ENCODE data around the gene INTU. TPM values are rescaled to one million over a fixed set of nuclear protein-coding genes. Genes with fewer than 3 reads are reported as not detected.
"Not testable (repeated sequence)": the region's sequence is repeated elsewhere in the genome, so short reads cannot be mapped to it uniquely, and the experiment has no call there.

The INTU gene
- total RNA-seq, 2 donors from 2014 or later, result 5.3 to 5.6 TPM

- no peak for ATAC-seq
- intact Hi-C loops (cut with DNase I), result no loop called here
- DNase-seq, result no peak
Measured at GRCh38 chr4:127634181-127634580, 1.4 kb downstream of the INTU start.

GRCh38 chr4:127641524-127641923 is 8.8 kb downstream of the INTU start:
- peak in 1 of 2 donors; percentile 51 for ATAC-seq
- no peak for DNase-seq
- intact Hi-C loops (cut with DNase I), result no loop called here

GRCh38 chr4:127642169-127642568 is 9.4 kb downstream of the INTU start:
- intact Hi-C loops (cut with DNase I), result no loop called here
- ATAC-seq, result no peak
- DNase-seq, result no peak

- ATAC-seq (no peak), DNase-seq (no peak)
- intact Hi-C loops (cut with DNase I), result no loop called here
Measured at GRCh38 chr4:127643791-127644190, 11.0 kb downstream of the INTU start.

DNA sequence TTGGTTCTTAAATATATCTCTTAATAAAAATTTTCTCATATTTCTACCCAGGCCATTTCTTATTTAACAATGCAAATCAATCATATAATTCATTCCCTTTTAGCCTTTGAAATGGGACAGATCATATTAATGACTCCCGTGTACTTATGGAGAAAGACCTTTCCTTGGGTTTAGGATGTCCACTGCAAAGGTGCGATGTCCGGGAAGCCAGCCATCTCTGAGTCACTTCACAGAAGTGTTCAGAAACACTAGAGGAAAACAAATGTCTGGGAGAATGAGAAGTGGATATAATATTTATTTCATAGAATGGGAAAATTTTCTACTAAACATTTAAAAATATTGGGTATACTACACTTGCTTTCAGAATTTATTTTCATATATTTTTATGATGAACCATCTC is 15.3 kb downstream of the INTU start:
- DNase-seq, result peak; percentile 27
- intact Hi-C loops (cut with DNase I), result no loop called here
- no peak for ATAC-seq

GRCh38 chr4:127655590-127655989 is 22.8 kb downstream of the INTU start:
- ATAC-seq; DNase-seq; intact Hi-C loops (cut with DNase I): not testable (repeated sequence)

DNA sequence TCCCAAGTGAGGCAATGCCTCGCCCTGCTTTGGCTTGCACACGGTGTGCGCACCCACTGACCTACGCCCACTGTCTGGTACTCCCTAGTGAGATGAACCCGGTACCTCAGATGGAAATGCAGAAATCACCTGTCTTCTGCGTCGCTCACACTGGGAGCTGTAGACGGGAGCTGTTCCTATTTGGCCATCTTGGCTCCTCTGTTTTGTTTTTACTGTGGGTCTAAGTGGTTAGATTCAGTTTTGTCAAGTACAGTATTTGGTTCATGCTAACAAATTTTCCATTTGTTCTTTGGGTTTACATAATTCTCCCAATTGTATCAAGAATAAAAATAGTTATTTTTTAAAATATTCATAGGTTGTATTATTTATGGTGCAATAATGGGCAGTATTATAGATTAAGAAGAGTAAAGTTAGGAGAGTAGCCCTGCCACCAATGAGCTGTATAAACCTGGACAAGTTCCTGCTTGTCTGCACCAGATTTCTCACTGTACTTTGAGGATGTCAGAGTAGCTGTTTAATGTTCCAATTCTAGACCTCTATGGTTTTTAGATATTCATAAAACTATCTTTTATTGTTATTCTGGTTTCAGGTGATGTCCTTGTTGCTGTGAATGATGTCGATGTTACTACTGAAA is 23.4 kb downstream of the INTU start:
- intact Hi-C loops (cut with DNase I), result no loop called here
- ATAC-seq (no peak), DNase-seq (no peak)

GRCh38 chr4:127660284-127660885 is 27.6 kb downstream of the INTU start:
- intact Hi-C loops (cut with DNase I), result no loop called here
- no peak for DNase-seq
- ATAC-seq, result no peak

GRCh38 chr4:127667116-127667515 is 34.4 kb downstream of the INTU start:
- no peak for DNase-seq
- intact Hi-C loops (cut with DNase I), result no loop called here
- ATAC-seq, result no peak

DNA sequence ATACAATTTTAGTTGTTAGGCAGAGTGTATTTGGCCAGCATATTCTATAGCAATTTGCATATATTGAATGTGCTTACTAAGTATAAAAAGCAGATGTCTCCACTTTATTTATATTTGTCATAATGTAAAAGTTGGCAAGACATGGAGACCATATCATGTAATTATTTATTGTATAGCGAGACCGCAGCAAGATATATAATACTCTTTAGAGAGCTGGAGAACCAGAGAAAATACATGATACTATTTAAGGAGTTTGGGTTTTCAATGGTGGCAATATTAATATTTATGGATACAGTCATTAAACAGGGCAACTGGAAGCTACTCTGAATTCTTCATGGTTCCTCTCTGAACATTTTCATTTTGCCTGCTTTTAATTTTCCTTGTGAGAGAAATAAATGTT is 35.0 kb downstream of the INTU start:
- ATAC-seq (no peak), DNase-seq (no peak)
- intact Hi-C loops (cut with DNase I), result no loop called here

DNA sequence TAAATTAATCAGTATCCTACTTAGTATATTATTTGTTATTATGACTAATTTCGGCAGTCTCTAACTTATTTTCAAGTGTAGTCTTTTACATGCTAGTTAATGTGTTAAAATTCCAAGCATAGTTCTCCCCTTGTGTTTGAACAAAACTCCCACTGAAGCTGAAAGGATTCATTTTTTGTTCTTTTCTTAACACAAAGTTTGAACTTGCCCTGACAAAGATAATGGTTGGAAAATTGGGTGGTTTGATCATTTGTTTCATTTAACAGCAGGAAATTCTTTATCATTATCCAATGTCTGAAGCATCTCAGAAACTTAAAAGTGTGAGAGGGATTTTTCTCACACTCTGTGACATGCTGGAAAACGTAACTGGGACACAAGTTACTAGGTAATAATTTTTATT is 36.0 kb downstream of the INTU start:
- ATAC-seq, result no peak
- no peak for DNase-seq
- intact Hi-C loops (cut with DNase I), result no loop called here

DNA sequence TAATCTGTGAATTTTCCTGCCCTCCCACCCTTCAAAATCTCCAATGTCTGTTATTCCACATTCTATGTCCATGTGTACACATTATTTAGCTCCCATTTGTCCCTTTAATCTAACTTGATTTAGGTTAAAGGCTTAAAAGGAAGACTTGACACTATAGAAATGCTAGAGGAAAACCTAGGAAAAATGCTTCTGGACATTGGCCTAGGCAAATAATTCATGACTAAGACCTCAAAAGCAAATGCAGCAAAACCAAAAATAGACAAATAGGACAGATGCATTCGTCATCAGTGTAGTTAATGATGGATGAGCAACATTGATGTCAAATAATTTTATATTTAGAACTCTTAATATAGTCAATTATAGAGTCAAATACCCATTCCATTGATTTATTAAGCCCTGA is 36.9 kb downstream of the INTU start:
- DNase-seq (no peak), ATAC-seq (no peak)
- intact Hi-C loops (cut with DNase I), result no loop called here

DNA sequence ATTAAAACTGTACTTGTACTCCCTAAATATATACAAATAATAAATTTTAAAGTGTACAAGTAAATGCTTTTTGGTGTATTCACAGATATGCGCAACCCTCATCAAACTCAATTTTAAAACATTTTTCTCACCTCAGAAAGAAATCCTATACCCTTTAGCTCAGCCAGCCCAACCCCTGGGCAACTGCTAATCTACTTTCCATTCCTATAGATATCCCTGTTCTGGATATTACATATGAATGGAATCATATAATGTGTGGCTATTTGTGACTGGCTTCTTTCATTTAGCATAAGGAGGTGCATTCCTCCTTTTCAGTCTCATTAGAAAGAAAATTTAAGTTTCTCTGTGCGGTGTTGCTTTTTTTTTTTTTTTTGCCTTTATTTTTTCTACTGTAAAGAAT is 39.4 kb downstream of the INTU start:
- intact Hi-C loops (cut with DNase I), result no loop called here
- no peak for DNase-seq
- no peak for ATAC-seq

- ATAC-seq (no peak), DNase-seq (no peak)
- intact Hi-C loops (cut with DNase I), result no loop called here
Measured at GRCh38 chr4:127685292-127685691, 52.5 kb downstream of the INTU start.

DNA sequence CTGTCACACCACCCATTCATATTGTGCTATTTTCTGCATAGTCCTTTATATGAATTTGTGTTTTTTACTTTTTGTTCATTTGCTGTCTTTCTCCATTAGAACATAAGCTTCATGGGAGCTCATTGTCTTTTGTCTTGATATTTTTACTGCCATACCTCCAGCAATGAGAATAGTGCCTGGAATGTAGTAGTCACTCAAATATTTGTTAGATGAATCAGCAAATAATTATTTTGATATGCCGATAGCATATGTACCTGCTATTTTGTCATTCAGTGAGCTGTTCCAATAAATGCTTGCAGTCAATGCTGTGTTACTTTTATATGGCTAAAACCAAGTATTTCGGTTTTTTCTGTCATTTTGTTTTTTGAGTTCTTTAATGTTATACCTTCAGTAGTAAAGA is 53.9 kb downstream of the INTU start:
- DNase-seq, result no peak
- ATAC-seq, result no peak
- intact Hi-C loops (cut with DNase I), result no loop called here

DNA sequence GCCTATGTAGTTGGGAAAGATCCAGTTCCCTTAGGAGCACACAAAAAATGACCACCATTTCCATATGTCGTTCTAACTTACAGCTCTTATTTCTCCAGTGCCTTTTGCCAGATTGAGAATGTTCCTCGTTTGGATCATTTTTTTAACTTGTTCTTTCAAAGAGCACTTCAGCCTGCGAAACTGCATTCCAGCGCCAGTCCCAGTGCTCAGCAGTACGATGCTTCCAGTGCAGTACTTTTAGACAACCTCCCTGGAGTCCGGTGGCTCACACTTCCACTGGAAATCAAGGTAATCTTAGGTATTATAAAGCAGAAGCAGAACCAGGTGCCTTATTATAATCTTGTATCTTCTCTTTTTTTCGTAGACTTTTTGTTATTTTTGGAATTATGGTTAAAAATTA is 54.8 kb downstream of the INTU start:
- ATAC-seq, result no peak

GRCh38 chr4:127698789-127699200 is 66.0 kb downstream of the INTU start:
- intact Hi-C loops (cut with DNase I), result no loop called here
- DNase-seq (no peak), ATAC-seq (no peak)

More for the DNA sequence above, 54.8 kb downstream of the INTU start:
- intact Hi-C loops (cut with DNase I), result no loop called here
- DNase-seq, result no peak

DNA sequence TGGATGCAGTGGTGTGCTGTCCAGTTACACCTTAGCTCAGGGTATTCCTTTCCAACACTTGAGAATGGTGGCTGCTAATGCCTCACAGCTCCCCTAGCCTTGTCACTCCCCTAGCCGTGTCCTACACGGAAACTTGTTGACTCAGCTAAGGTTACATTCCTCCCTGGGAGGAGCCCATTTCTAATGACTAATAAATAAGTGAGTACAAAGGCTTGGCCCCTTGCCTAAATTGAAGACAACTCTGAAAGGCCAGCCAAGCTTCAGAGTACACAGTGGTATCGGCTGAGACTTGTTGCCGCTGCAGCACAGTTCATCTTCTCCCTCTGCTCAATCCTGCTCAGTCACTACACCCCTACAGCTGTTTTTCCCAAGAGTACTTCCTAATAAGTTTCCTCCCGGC is 76.2 kb downstream of the INTU start:
- ATAC-seq (peak in 1 of 2 donors; percentile 82), DNase-seq (peak; percentile 28)
- intact Hi-C loops (cut with DNase I), result no loop called here

GRCh38 chr4:127709456-127709855 is 76.7 kb downstream of the INTU start:
- no peak for DNase-seq
- intact Hi-C loops (cut with DNase I), result no loop called here
- ATAC-seq, result no peak

DNA sequence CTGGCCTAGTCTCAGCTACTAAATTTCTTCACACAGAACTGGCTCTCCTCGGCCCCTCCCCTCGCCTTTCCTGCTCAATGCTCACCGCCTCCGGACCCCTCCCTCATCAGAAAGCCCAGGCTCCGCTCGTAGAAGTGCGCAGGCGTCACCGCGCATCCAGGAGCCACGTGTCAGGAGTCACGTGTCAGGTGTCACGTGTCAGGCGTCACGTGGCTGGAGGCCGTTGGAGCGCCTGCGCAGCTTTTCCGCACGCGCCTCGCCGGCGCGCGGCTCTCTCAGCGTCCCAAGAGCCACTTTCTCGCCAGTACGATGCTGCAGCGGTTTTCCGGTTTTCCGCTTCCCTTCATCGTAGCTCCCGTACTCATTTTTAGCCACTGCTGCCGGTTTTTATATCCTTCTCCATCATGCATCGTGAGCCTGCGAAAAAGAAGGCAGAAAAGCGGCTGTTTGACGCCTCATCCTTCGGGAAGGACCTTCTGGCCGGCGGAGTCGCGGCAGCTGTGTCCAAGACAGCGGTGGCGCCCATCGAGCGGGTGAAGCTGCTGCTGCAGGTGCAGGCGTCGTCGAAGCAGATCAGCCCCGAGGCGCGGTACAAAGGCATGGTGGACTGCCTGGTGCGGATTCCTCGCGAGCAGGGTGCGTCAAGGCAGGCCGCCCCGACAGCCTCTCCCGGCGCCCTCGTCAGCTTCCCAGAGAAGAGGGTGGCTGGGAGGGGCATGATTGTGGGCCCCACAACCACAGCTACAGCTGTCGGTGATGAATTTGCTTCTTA is 97.6 kb downstream of the INTU start, which contains the start of gene SLC25A31:
Gene SLC25A31 (plus strand): TSS at position 259 of the 772 bp plus-strand sequence. CDS start 146 bp downstream, at position 405.
- no peak for DNase-seq
- ATAC-seq, result no peak
- intact Hi-C loops (cut with DNase I), result loop anchor here in 1 of 2 donors (5.0 kb wide), 1 partner anchor 123 kb away; no protein-coding TSS in a partner anchor
